Measurements from ENCODE around the gene SUMO3. TPM values are rescaled to one million over a fixed set of nuclear protein-coding genes. Genes with fewer than 3 reads are reported as not detected.

The SUMO3 gene
- total RNA-seq, 1 experiment from 2014 or later, result 62.3 TPM

DNA sequence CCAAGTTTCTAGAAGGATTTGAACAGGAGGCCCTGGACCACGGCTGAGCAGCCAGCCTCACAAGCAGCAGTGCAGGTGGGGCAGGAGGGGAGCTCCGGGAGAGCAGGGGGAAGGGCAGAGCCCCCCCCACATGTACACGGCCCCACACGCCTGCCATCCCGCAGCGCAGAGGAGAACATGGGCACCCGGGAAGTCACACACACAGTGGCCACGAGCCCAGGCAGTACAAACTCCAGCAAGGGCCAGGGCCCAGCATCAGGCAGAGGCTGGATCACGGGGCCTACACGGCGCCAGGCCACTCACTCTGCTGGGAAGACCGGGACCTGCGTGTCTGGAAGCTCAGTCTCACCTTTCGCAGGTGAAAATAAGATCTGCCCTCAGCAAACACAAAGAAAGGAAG lies 5.2 kb downstream of the SUMO3 start:
- H3K4me1 Mint-ChIP-seq (ENCODE audit: insufficient read depth, unreplicated experiment), result peaks cover 16% of the 10 kb centered on the region
- DNase-seq (ENCODE audit: unreplicated experiment), result no peak
- H3K9me3 Mint-ChIP-seq (ENCODE audit: unreplicated experiment), result no peaks in the 10 kb centered on the region
- H3K36me3 Mint-ChIP-seq (ENCODE audit: insufficient read depth, unreplicated experiment), result peaks cover 46% of the 10 kb centered on the region
- POLR2A ChIA-PET, result interaction anchor here (1.0 kb wide), 1 partner anchor 11 kb away, joined by 4 read pairs; the partner anchor contains the start of gene UBE2G2
- no peak overlapping the region for H3K4me3 Mint-ChIP-seq (ENCODE audit: unreplicated experiment)
- BruUV-seq (replicated peaks), result no TSS peak
- CTCF ChIA-PET, result no interaction called here
- no peak overlapping the region for H3K27ac Mint-ChIP-seq (ENCODE audit: low read depth, unreplicated experiment)
- intact Hi-C loops (cut with micrococcal nuclease), result no loop called here
- TF ChIP-seq, protein P1, sequence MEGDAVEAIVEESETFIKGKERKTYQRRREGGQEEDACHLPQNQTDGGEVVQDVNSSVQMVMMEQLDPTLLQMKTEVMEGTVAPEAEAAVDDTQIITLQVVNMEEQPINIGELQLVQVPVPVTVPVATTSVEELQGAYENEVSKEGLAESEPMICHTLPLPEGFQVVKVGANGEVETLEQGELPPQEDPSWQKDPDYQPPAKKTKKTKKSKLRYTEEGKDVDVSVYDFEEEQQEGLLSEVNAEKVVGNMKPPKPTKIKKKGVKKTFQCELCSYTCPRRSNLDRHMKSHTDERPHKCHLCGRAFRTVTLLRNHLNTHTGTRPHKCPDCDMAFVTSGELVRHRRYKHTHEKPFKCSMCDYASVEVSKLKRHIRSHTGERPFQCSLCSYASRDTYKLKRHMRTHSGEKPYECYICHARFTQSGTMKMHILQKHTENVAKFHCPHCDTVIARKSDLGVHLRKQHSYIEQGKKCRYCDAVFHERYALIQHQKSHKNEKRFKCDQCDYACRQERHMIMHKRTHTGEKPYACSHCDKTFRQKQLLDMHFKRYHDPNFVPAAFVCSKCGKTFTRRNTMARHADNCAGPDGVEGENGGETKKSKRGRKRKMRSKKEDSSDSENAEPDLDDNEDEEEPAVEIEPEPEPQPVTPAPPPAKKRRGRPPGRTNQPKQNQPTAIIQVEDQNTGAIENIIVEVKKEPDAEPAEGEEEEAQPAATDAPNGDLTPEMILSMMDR (IDR thresholded peaks at IDR 0.05; ENCODE audit: unreplicated experiment), result no peak
- H3K27me3 Mint-ChIP-seq (ENCODE audit: insufficient read depth, unreplicated experiment), result no peaks in the 10 kb centered on the region

DNA sequence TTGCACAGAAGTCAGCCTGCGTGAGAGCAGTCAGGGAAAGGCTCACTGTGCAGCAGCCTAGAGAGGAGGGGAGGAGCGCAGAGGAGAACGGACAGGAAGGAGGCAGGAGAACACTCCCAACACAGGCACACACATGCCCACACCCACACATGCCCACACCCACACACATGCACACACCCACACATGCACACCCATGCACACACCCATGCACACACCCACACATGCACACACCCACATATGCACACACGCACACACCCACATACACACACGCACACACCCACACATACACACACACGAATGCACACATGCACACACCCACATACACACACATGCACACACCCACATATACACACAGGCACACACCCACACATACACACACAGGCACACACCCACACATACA lies 7.1 kb downstream of the SUMO3 start:
- H3K27ac Mint-ChIP-seq (ENCODE audit: low read depth, unreplicated experiment), result no peak overlapping the region
- no peak overlapping the region for H3K4me3 Mint-ChIP-seq (ENCODE audit: unreplicated experiment)
- H3K27me3 Mint-ChIP-seq (ENCODE audit: insufficient read depth, unreplicated experiment), result no peaks in the 10 kb centered on the region
- H3K4me1 Mint-ChIP-seq (ENCODE audit: insufficient read depth, unreplicated experiment), result peaks cover 11% of the 10 kb centered on the region
- TF ChIP-seq, protein P1 (IDR thresholded peaks at IDR 0.05; ENCODE audit: unreplicated experiment), result no peak
- CTCF ChIA-PET, result interaction anchor here (0.7 to 2.2 kb wide), 4 partner anchors 17 to 438 kb away, joined by 3 to 7 read pairs (median 4); no protein-coding TSS in a partner anchor
- POLR2A ChIA-PET, result no interaction called here
- intact Hi-C loops (cut with micrococcal nuclease), result no loop called here
- H3K9me3 Mint-ChIP-seq (ENCODE audit: unreplicated experiment), result no peaks in the 10 kb centered on the region
- peaks cover 55% of the 10 kb centered on the region for H3K36me3 Mint-ChIP-seq (ENCODE audit: insufficient read depth, unreplicated experiment)
- no TSS peak for BruUV-seq (replicated peaks)
- DNase-seq (ENCODE audit: unreplicated experiment), result no peak

DNA sequence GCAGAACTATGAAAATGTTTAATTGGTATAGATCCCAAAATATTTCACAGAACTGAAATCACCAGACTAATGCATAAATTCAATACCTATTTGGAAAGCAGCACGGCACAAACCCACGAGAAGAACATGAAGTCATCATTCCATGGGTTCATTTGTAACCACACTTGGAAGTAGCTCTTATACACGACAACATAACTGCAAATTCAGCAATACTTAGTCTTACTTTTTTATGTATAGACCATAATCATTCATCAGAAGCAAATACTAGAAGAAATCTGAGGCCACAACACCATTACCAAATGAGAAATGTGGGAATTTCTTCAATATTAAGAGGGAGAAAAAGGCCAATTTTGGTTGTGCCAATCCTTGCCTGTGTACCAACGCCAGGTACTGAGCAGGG lies 12.0 kb downstream of the SUMO3 start:
- ChIA-PET CTCF (interaction anchor here (0.6 kb wide), 1 partner anchor 319 kb away, joined by 3 read pairs; no protein-coding TSS in a partner anchor), POLR2A (interaction anchor here (0.6 to 1.6 kb wide), 3 partner anchors 42 to 123 kb away, joined by 3 read pairs; no protein-coding TSS in a partner anchor)
- intact Hi-C loops (cut with micrococcal nuclease), result no loop called here
- Mint-ChIP-seq H3K9me3 (ENCODE audit: unreplicated experiment) (no peaks in the 10 kb centered on the region), H3K4me1 (ENCODE audit: insufficient read depth, unreplicated experiment) (peaks cover 11% of the 10 kb centered on the region), H3K36me3 (ENCODE audit: insufficient read depth, unreplicated experiment) (peaks cover 63% of the 10 kb centered on the region), H3K27me3 (ENCODE audit: insufficient read depth, unreplicated experiment) (no peaks in the 10 kb centered on the region), H3K27ac (ENCODE audit: low read depth, unreplicated experiment) (no peak overlapping the region), H3K4me3 (ENCODE audit: unreplicated experiment) (no peak overlapping the region)
- no TSS peak for BruUV-seq (replicated peaks)
- no peak for DNase-seq (ENCODE audit: unreplicated experiment)
- TF ChIP-seq, protein P1 (IDR thresholded peaks at IDR 0.05; ENCODE audit: unreplicated experiment), result no peak

DNA sequence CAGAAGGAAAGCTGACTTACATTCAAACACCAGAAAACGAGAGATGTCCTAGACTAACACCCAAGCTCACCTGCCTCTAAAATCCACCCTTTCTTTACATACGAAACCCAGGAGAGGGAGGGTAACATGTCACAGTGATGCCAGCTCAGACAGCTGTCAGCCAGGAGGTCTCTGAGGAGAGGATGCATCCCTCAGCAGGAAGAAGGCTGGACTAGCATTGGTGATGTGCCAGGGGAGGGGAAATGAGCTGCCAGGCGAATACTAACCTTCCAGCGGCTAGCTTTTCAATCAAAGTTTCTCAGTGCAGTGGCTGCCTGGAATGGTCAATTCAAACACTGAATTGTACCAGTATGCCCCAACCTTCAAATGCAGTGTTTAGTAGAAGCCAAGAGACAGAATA lies 12.6 kb downstream of the SUMO3 start:
- Mint-ChIP-seq H3K4me3 (ENCODE audit: unreplicated experiment) (no peak overlapping the region), H3K27me3 (ENCODE audit: insufficient read depth, unreplicated experiment) (no peaks in the 10 kb centered on the region), H3K27ac (ENCODE audit: low read depth, unreplicated experiment) (no peak overlapping the region), H3K9me3 (ENCODE audit: unreplicated experiment) (no peaks in the 10 kb centered on the region), H3K4me1 (ENCODE audit: insufficient read depth, unreplicated experiment) (peaks cover 9% of the 10 kb centered on the region), H3K36me3 (ENCODE audit: insufficient read depth, unreplicated experiment) (peaks cover 60% of the 10 kb centered on the region)
- ChIA-PET POLR2A (interaction anchor here (1.6 kb wide), 1 partner anchor 124 kb away, joined by 3 read pairs; no protein-coding TSS in a partner anchor), CTCF (interaction anchor here (0.6 to 1.1 kb wide), 4 partner anchors 12 to 320 kb away, joined by 3 read pairs; partner anchors contain the start of gene SUMO3)
- BruUV-seq (replicated peaks), result no TSS peak
- TF ChIP-seq, protein P1 (IDR thresholded peaks at IDR 0.05; ENCODE audit: unreplicated experiment), result no peak
- no peak for DNase-seq (ENCODE audit: unreplicated experiment)
- intact Hi-C loops (cut with micrococcal nuclease), result no loop called here
